ENCODE measurements around the gene LCE2D.

Gene LCE2D

DNA sequence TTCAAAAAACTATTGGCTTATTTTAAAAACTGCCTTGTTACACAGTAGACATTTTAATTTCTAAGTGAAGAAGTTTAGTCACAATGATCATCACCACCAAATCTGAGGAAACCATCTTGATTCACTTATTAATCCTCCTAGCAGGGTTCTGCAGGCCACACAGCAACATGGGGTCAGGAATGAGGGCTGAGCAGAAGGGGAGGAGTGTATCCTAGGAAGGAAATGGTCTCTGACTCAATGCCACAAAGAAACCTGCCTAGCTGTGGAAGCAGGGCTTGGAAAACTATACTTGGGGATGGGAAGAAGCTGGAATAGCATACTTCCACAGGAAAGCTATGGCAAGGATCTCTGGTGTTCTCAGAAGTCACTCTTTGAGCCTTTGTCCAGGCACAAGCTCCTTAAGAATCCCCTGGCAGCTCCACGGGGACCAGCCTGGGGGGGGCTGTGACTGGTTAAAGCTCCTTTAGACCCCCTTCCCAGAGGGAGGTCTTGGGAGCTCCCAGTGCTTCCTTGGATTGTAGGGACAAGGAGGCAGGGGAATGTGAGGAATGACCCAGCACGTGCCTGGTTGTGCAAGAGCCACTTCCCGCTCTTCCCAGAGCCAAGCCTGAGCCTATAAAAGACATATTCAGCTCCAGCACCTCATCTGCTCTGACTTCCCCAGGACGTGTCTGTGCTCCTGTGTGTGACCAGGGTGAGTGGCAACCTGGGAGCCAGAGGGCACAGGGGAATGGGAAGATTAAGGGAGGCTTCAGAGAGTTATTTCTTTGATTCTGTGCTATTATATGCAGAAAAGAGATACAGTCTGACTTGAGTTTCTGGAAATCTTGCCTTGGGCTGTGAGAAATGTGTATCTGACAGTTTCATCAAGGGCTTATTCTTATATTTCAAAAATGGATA lies 34.8 kb downstream of the LCE2D start, which contains the start of gene LCE2A:
LCE2A (plus strand) TSS at position 645 of the 900 bp plus-strand sequence. CDS start 557 bp downstream, outside the sequence.
- DNase-seq = no peak

DNA sequence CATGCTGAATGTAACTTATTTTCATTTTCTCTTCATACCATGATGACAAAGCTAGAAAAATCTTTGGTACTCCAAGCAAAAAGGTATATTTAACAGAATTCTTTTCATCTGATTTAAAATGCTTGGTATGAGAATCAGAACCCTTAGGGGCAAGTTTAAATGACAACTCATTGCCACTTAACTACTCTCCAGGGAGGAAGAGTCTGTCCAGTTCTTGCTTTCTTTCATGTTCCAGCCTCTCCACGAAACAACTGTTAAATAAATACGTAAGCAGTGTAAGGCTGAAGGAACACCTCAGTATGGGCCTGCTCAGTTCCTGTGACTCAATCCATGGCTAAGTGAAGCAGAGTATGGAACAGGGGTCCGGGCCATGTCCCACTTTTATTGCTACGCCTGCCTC lies 36.6 kb downstream of the LCE2D start:
- no peak for DNase-seq

DNA sequence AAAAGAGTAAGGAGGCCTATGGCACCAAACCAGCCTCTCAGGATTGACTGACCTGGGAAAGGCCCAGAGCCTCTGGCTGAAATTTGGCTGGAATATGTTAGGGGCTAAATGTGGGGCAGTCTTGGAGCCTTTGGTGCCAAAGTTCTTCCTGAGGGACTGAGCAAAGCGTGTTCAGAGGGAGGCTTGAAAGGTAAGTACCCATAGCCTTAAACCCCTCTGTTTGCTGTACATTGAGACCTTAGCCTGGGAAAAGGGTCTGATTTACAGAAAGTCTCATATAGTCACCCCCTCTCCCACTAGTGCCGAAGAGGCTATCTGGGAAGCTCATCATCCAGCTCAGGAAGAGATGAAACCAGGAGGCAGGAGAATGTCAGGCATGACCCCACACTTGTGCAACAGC lies 44.7 kb downstream of the LCE2D start, which contains the start of gene LCE4A:
LCE4A (plus strand) TSS at position 301 of the 400 bp plus-strand sequence. CDS start 916 bp downstream, outside the sequence.
- no peak for DNase-seq

Measured in hypothalamus (tissue), 51 donors.